ENCODE measurements around the gene CFAP97D2.
A peak's percentile ranks its signal among the peaks of the same experiment; 100 is the strongest.
"Not testable (repeated sequence)": the region's sequence is repeated elsewhere in the genome, so short reads cannot be mapped to it uniquely, and the experiment has no call there.

CFAP97D2 gene

GRCh38 chr13:114148886-114149285 lies 30.2 kb upstream of the CFAP97D2 start:
- Mint-ChIP-seq H3K4me3 (peak overlapping the region; percentile 66), H3K4me1 (ENCODE audit: low read depth) (peaks cover 90% of the 10 kb centered on the region)

GRCh38 chr13:114149774-114150740 lies 29.0 kb upstream of the CFAP97D2 start:
- peaks cover 93% of the 10 kb centered on the region for H3K4me1 Mint-ChIP-seq (ENCODE audit: low read depth)
- H3K27me3 Mint-ChIP-seq, result no peaks in the 10 kb centered on the region
- H3K9me3 Mint-ChIP-seq, result peaks cover 6% of the 10 kb centered on the region
- peak overlapping the region; percentile 75 for H3K27ac Mint-ChIP-seq
- H3K36me3 Mint-ChIP-seq (ENCODE audit: low read depth), result peaks cover 4% of the 10 kb centered on the region
- peak overlapping the region; percentile 40 for H3K4me3 Mint-ChIP-seq

More at GRCh38 chr13:114148886-114149285, 30.2 kb upstream of the CFAP97D2 start:
- H3K27ac Mint-ChIP-seq, result peak overlapping the region; percentile 89
- not testable (repeated sequence) for H3K27me3 Mint-ChIP-seq; H3K9me3 Mint-ChIP-seq; H3K36me3 Mint-ChIP-seq (ENCODE audit: low read depth)

DNA sequence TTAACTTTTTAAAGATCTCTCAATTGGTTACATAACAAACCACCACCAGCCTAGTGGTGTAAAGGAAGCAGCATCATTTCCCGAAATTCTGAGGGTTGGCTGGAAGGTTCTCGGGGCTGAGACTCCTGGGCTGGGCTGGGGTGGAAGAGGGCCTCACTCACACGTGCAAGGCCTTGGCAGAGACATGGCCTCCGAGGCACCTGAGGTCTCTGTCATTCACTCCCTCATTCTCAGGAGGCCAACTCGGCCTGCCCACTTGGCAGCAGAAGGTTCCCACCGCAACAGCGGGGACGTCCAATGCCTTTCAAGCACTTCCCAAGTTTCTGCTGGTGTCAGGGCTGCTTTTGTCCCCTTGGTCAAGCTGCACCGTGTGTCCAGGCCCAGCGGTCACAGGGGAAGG lies 28.0 kb upstream of the CFAP97D2 start:
- H3K27ac Mint-ChIP-seq, result peak overlapping the region; percentile 36

GRCh38 chr13:114151565-114152284 lies 27.3 kb upstream of the CFAP97D2 start:
- H3K36me3 Mint-ChIP-seq (ENCODE audit: low read depth), result peaks cover 4% of the 10 kb centered on the region

More for the DNA sequence above, 28.0 kb upstream of the CFAP97D2 start:
- Mint-ChIP-seq H3K4me1 (ENCODE audit: low read depth) (peaks cover 83% of the 10 kb centered on the region), H3K27me3 (no peaks in the 10 kb centered on the region), H3K9me3 (peaks cover 6% of the 10 kb centered on the region), H3K4me3 (peak overlapping the region; percentile 43), H3K36me3 (ENCODE audit: low read depth) (peaks cover 4% of the 10 kb centered on the region)

GRCh38 chr13:114152285-114152645 lies 26.8 kb upstream of the CFAP97D2 start:
- peaks cover 4% of the 10 kb centered on the region for H3K36me3 Mint-ChIP-seq (ENCODE audit: low read depth)
- no peaks in the 10 kb centered on the region for H3K27me3 Mint-ChIP-seq
- H3K4me1 Mint-ChIP-seq (ENCODE audit: low read depth), result peaks cover 80% of the 10 kb centered on the region
- no peak overlapping the region for H3K27ac Mint-ChIP-seq
- no peak overlapping the region for H3K4me3 Mint-ChIP-seq
- H3K9me3 Mint-ChIP-seq, result peaks cover 6% of the 10 kb centered on the region

More at GRCh38 chr13:114151565-114152284, 27.3 kb upstream of the CFAP97D2 start:
- Mint-ChIP-seq H3K4me1 (ENCODE audit: low read depth) (peaks cover 82% of the 10 kb centered on the region), H3K27ac (peak overlapping the region; percentile 36), H3K27me3 (no peaks in the 10 kb centered on the region), H3K4me3 (peak overlapping the region; percentile 43), H3K9me3 (peaks cover 6% of the 10 kb centered on the region)

- H3K27ac Mint-ChIP-seq, result no peak overlapping the region
- H3K4me3 Mint-ChIP-seq, result no peak overlapping the region
These were observed 26.2 kb upstream of the CFAP97D2 start for GRCh38 chr13:114152831-114153371.

DNA sequence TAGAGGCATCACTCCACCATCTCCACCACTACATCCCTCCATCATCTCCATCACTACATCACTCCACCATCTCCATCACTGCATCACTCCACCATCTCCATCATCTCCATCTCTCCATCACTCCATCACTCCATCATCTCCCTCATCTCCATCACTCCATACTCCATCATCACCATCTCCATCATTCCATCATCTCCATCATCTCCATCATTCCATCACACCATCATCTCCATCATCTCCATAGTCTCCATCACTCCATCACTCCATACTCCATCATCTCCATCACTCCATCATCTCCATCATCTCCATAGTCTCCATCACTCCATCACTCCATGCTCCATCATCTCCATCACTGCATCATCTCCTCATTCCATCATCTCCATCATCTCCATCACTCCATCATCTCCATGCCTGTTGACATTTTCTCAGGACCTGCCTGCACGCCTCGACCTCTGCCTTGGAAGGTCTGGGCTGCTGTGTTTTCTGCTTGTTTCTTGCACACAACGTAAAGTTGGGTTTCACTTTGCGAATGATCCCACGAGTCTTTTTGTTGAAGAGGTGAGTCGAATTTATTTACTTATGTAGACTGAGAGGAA lies 25.5 kb upstream of the CFAP97D2 start:
- no peaks in the 10 kb centered on the region for H3K27me3 Mint-ChIP-seq
- H3K4me1 Mint-ChIP-seq (ENCODE audit: low read depth), result peaks cover 74% of the 10 kb centered on the region
- peak overlapping the region; percentile 53 for H3K4me3 Mint-ChIP-seq
- H3K9me3 Mint-ChIP-seq, result peaks cover 6% of the 10 kb centered on the region
- peaks cover 4% of the 10 kb centered on the region for H3K36me3 Mint-ChIP-seq (ENCODE audit: low read depth)
- H3K27ac Mint-ChIP-seq, result peak overlapping the region; percentile 50

More at GRCh38 chr13:114152831-114153371, 26.2 kb upstream of the CFAP97D2 start:
- H3K9me3 Mint-ChIP-seq, result peaks cover 6% of the 10 kb centered on the region
- H3K27me3 Mint-ChIP-seq, result no peaks in the 10 kb centered on the region
- peaks cover 4% of the 10 kb centered on the region for H3K36me3 Mint-ChIP-seq (ENCODE audit: low read depth)
- peaks cover 81% of the 10 kb centered on the region for H3K4me1 Mint-ChIP-seq (ENCODE audit: low read depth)

DNA sequence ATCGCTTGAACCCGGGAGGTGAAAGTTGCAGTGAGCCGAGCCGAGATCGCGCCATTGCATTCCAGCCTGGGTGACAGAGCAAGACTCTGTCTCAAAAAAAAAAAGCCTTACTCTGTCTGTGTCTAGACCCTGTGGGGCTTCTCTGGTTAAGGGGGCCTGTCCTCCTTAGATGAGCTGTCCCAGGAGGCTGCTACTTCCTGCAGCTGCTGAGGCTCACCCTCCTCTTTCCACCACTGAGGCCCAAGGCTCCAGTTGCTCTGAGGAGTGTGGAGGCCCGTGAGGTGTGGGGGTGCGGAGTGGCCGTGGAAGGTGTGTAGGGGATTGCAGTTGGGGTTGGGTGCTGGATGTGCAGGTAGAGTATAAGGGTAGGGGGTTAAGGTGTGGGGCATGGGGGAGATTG lies 24.6 kb upstream of the CFAP97D2 start:
- H3K4me1 Mint-ChIP-seq (ENCODE audit: low read depth), result peaks cover 71% of the 10 kb centered on the region
- H3K27ac Mint-ChIP-seq, result peak overlapping the region; percentile 50
- peaks cover 4% of the 10 kb centered on the region for H3K36me3 Mint-ChIP-seq (ENCODE audit: low read depth)
- peak overlapping the region; percentile 53 for H3K4me3 Mint-ChIP-seq
- no peaks in the 10 kb centered on the region for H3K27me3 Mint-ChIP-seq
- H3K9me3 Mint-ChIP-seq, result peaks cover 6% of the 10 kb centered on the region

DNA sequence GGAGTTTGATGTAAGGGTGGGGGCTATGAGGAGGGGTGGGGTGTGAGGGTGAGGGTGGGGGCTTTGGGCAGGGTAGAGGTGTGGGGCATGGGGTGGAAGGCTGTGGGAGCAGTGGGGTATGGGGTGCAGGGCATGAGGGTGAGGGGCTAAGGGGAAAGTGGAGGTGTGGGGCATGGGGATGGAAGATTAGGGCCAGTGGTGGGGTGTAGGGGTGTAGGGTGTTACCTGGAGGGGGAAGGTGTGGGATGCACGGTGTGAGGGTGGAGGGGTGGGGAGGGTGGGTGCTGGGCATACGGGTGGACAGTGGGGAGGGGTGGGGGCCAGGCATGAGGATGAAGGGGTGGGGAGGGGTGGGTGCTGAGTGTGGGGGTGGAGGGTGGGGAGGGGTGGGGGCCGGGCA lies 23.7 kb upstream of the CFAP97D2 start:
- Mint-ChIP-seq H3K36me3 (ENCODE audit: low read depth) (peaks cover 4% of the 10 kb centered on the region), H3K4me1 (ENCODE audit: low read depth) (peaks cover 71% of the 10 kb centered on the region), H3K27ac (no peak overlapping the region), H3K4me3 (no peak overlapping the region), H3K27me3 (no peaks in the 10 kb centered on the region), H3K9me3 (peaks cover 6% of the 10 kb centered on the region)

DNA sequence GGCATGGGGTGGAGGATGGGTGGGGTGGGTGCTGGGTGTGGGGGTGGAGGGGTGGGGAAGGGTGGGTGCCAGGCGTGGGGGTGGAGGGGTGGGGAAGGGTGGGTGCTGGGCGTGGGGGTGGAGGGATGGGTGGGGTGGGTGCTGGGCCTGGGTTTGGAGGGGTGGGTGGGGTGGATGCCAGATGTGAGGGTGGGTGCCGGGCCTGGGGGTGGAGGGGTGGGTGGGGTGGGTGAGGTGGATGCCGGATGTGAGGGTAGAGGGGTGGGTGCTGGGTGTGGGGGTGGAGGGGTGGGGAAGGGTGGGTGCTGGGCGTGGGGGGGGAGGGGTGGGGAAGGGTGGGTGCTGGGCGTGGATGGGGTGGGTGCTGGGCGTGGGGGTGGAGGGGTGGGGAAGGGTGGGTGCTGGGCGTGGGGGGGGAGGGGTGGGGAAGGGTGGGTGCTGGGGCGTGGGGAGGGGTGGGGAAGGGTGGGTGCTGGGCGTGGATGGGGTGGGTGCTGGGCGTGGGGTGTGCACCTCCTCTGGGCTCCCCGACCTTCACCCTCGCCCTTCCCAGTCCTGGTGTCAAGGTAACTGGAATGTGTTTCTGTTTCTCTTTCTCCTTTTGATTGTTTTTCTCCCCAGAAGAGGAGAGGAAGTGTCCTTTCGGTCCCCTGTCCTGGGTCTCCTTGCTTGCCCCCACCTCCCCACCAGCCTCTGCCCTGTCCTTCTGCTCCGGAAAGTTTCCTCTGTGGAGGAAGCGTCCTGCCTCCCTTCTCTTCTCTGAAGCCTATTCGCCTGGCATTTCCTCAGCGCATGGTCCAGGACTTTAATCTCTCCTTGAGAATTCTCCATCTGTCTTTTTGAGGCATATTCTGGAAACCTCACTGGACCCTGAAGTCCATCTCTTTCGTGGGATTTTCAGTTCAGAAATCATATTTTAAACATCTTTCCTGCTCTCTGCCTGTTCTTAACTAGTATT lies 22.9 kb upstream of the CFAP97D2 start:
- Mint-ChIP-seq H3K36me3 (ENCODE audit: low read depth) (peaks cover 4% of the 10 kb centered on the region), H3K27ac (peak overlapping the region; percentile 86), H3K27me3 (no peaks in the 10 kb centered on the region), H3K4me1 (ENCODE audit: low read depth) (peaks cover 71% of the 10 kb centered on the region), H3K9me3 (peaks cover 6% of the 10 kb centered on the region), H3K4me3 (peak overlapping the region; percentile 56)

GRCh38 chr13:114157869-114158495 lies 21.1 kb upstream of the CFAP97D2 start:
- Mint-ChIP-seq H3K4me1 (ENCODE audit: low read depth) (peaks cover 69% of the 10 kb centered on the region), H3K36me3 (ENCODE audit: low read depth) (peaks cover 4% of the 10 kb centered on the region), H3K27ac (no peak overlapping the region), H3K4me3 (no peak overlapping the region), H3K9me3 (peaks cover 6% of the 10 kb centered on the region), H3K27me3 (no peaks in the 10 kb centered on the region)

DNA sequence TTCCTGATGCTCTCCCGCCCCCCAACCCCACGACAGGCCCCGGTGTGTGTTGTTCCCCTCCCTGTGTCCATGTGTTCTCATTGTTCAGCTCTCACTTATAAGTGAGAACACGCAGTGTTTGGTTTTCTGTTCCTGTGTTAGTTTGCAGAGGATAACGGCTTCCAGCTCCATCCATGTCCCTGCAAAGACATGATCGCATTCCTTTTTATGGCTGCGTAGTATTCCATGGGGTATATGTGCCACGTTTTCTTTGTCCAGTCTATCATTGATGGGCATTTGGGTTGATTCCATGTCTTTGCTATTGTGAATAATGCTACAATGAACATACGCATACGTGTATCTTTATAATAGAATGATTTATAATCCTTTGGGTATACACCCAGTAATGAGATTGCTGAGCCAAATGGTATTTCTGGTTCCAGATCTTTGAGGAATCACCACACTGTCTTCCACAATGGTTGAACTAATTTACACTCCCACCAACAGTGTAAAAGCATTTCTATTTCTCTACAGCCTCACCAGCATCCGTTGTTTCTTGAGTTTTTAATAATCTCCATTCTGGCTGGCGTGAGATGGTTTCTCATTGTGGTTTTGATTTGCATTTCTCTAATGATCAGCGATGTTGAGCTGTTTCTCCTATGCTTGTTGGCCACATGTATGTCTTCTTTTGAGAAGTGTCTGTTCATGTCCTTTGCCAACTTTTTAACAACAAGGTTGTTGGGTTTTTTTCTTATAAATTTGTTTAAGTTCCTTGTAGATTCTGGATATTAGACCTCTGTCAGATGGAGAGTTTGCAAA lies 20.0 kb upstream of the CFAP97D2 start:
- H3K4me1 Mint-ChIP-seq (ENCODE audit: low read depth), result peaks cover 59% of the 10 kb centered on the region
- peak overlapping the region; percentile 61 for H3K27ac Mint-ChIP-seq
- H3K27me3 Mint-ChIP-seq; H3K4me3 Mint-ChIP-seq; H3K9me3 Mint-ChIP-seq; H3K36me3 Mint-ChIP-seq (ENCODE audit: low read depth): not testable (repeated sequence)

Measured in stimulated activated naive CD8-positive, alpha-beta T cell treated with anti-CD3 and anti-CD28 coated beads, Interleukin-15, Interleukin-2, amounts not matched to agents 100 ng/mL and 50 ng/mL, for 24 hours (primary cell).